Liver (tissue), 9 donors: ENCODE data around the gene STK39. TPM values are rescaled to one million over a fixed set of nuclear protein-coding genes. Genes with fewer than 3 reads are reported as not detected.

Experiments used
- DNase-seq: peaks from one replicate; pipeline ENCODE4 v3.0.0-alpha.2; 2017; ENCODE audit warnings: low spot score
- H3K27ac ChIP-seq, 2 donors: one replicate each; pipeline ENCODE4 v1.7.0; 2013; ENCODE audit warnings: inconsistent platforms in 2 of 2, low read length in 2 of 2, control low read depth in 1 of 2, low read depth in 1 of 2, mild to moderate bottlenecking in 1 of 2
- H3K27me3 ChIP-seq, 4 donors: one replicate each; pipeline versions ENCODE4 v1.6.1 to v1.7.0; 2013; ENCODE audit warnings: low read length in 3 of 4, inconsistent platforms in 1 of 4, mild to moderate bottlenecking in 1 of 4, moderate library complexity in 1 of 4; ENCODE audit not compliant: control insufficient read depth in 4 of 4, insufficient read depth in 4 of 4
- H3K36me3 ChIP-seq, 4 donors: one replicate each; pipeline versions ENCODE4 v1.6.1 to v1.7.0; 2013; ENCODE audit warnings: low read length in 3 of 4, mild to moderate bottlenecking in 3 of 4, low read depth in 1 of 4, moderate library complexity in 1 of 4; ENCODE audit not compliant: control insufficient read depth in 4 of 4, insufficient read depth in 3 of 4
- H3K4me1 ChIP-seq, 4 donors: one replicate each; pipeline versions ENCODE4 v1.6.1 to v1.7.0; 2013; ENCODE audit warnings: low read length in 3 of 4, mild to moderate bottlenecking in 3 of 4, moderate library complexity in 1 of 4; ENCODE audit not compliant: control insufficient read depth in 4 of 4, insufficient read depth in 4 of 4
- H3K4me3 ChIP-seq, 3 donors: one replicate each; pipeline versions ENCODE4 v1.6.1 to v1.7.0; 2013; ENCODE audit warnings: low read length in 3 of 3, control low read depth in 1 of 3, low read depth in 1 of 3, mild to moderate bottlenecking in 1 of 3
- H3K9ac ChIP-seq, 2 donors: one replicate each; pipeline ENCODE4 v1.7.0; 2013; ENCODE audit warnings: low read length in 2 of 2, mild to moderate bottlenecking in 2 of 2, moderate library complexity in 2 of 2, control low read depth in 1 of 2, low read depth in 1 of 2
- H3K9me3 ChIP-seq, 4 donors: one replicate each; pipeline versions ENCODE4 v1.6.1 to v1.7.0; 2013; ENCODE audit warnings: low read length in 3 of 4; ENCODE audit not compliant: control insufficient read depth in 4 of 4
- EGR1 ChIP-seq, 2 donors: IDR thresholded peaks; 2 replicates each; pipeline ENCODE4 v1.6.1; 2016 to 2018; ENCODE audit warnings: antibody characterized with exemption in 2 of 2, low read depth in 2 of 2
- FOXA1 ChIP-seq: IDR thresholded peaks from 2 replicates; pipeline ENCODE4 v1.6.1; 2016; ENCODE audit warnings: antibody characterized with exemption
- FOXA2 ChIP-seq: IDR thresholded peaks from 2 replicates; pipeline ENCODE4 v1.6.1; 2016; ENCODE audit warnings: antibody characterized with exemption
- GABPA ChIP-seq, 2 donors: IDR thresholded peaks in 1 of 2; conservative IDR thresholded peaks in 1 of 2; 2 replicates each; pipeline ENCODE4 v1.6.1; 2016; ENCODE audit warnings: antibody characterized with exemption in 2 of 2, mild to moderate bottlenecking in 1 of 2, moderate library complexity in 1 of 2
- HNF4A ChIP-seq, 2 donors: conservative IDR thresholded peaks; 2 replicates each; pipeline ENCODE4 v1.6.1; 2016; ENCODE audit warnings: antibody characterized with exemption in 2 of 2, mild to moderate bottlenecking in 2 of 2
- HNF4G ChIP-seq: IDR thresholded peaks from 2 replicates; pipeline ENCODE4 v1.6.1; 2016; ENCODE audit warnings: antibody characterized with exemption
- JUND ChIP-seq, 2 donors: IDR thresholded peaks; 2 replicates each; pipeline ENCODE4 v1.6.1; 2016; ENCODE audit warnings: antibody characterized with exemption in 2 of 2
- MAX ChIP-seq: IDR thresholded peaks from 2 replicates; pipeline ENCODE4 v1.6.1; 2016; ENCODE audit warnings: antibody characterized with exemption
- NR2F2 ChIP-seq: IDR thresholded peaks from 2 replicates; pipeline ENCODE4 v1.6.1; 2016; ENCODE audit warnings: antibody characterized with exemption
- RAD21 ChIP-seq, 2 donors: IDR thresholded peaks; 2 replicates each; pipeline ENCODE4 v1.6.1; 2016; ENCODE audit warnings: antibody characterized with exemption in 2 of 2, mild to moderate bottlenecking in 2 of 2
- REST ChIP-seq: IDR thresholded peaks from 2 replicates; pipeline ENCODE4 v1.6.1; 2016; ENCODE audit warnings: antibody characterized with exemption, mild to moderate bottlenecking
- RXRA ChIP-seq, 2 donors: IDR thresholded peaks; 2 replicates each; pipeline ENCODE4 v1.6.1; 2017 to 2018; ENCODE audit warnings: antibody characterized with exemption in 2 of 2, mild to moderate bottlenecking in 1 of 2
- SP1 ChIP-seq: IDR thresholded peaks from 2 replicates; pipeline ENCODE4 v1.6.1; 2018; ENCODE audit warnings: antibody characterized with exemption, mild to moderate bottlenecking
- TAF1 ChIP-seq: conservative IDR thresholded peaks from 2 replicates; pipeline ENCODE4 v1.6.1; 2016; ENCODE audit warnings: antibody characterized with exemption, mild to moderate bottlenecking
- YY1 ChIP-seq: IDR thresholded peaks from 2 replicates; pipeline ENCODE4 v1.6.1; 2016; ENCODE audit warnings: antibody characterized with exemption, mild to moderate bottlenecking
- WGBS: extraction: QIAGEN DNeasy Blood & Tissue Kit; methylation state at CpG from one replicate; pipeline ENCODE4 v1.1.7; 2013; 5-methylcytosine and 5-hydroxymethylcytosine counted together
- polyA plus RNA-seq, 2 donors: library from polyadenylated mRNA; stranded (reverse) in 1 of 2; unstranded in 1 of 2; fragments of 200-250 nt in 1 of 2; fragments of >200 nt in 1 of 2; fragmentation: Nextera tagmentation in 1 of 2; extraction: Ambion mirVana in 1 of 2; gene quantifications; one replicate each; pipeline versions ENCODE4 v1.2.1 to v1.2.3, GENCODE V29; 2013 to 2015
- total RNA-seq, 2 donors: library from RNA; depleted of rRNA; stranded (reverse); fragments of >200 nt; gene quantifications; one replicate each; pipeline ENCODE4 v1.2.3, GENCODE V29; 2014
- TF ChIP-seq, protein P1 (sequence below): fragments of 150-350 bp; IDR thresholded peaks from 2 replicates; pipeline ENCODE4 v1.5.1; 2017; ENCODE audit warnings: improper control_type of control experiment, low read depth, low read length; ENCODE audit not compliant: missing input control
- TF ChIP-seq, protein P2 (sequence below): IDR thresholded peaks from 2 replicates; pipeline ENCODE4 v1.6.1; 2016; ENCODE audit warnings: antibody characterized with exemption
- TF ChIP-seq, protein P3 (sequence below): IDR thresholded peaks from 2 replicates; pipeline ENCODE4 v1.6.1; 2016; ENCODE audit warnings: antibody characterized with exemption
- donor health status: healthy.
- donor health status: healthy.
- donor health status: healthy.
- donor health status: healthy.
- donor health status: healthy.

Gene STK39
- total and polyA plus RNA-seq, 4 donors = 0.29 to 1.8 (median 0.73) TPM

DNA sequence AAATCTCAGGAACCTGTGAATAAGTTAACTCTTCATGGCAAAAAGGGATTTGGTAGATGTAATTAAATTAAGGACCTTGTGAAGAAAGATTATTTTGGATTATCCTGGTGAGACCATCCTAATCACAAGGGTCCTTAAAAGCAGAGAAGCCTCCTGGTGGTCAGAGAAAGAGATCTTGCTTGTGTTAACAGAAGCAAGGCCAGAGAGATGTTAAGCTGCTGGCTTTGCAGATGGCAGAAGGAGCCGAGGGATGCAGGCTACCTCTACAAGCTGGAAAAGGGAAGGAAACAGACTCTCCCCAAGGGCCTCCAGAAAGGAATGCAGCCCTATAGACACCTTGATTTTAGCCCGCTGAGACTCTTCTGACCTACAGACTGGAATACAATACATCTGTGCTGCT, 197.0 kb downstream of the STK39 start (continued):
- TF ChIP-seq, protein P1, sequence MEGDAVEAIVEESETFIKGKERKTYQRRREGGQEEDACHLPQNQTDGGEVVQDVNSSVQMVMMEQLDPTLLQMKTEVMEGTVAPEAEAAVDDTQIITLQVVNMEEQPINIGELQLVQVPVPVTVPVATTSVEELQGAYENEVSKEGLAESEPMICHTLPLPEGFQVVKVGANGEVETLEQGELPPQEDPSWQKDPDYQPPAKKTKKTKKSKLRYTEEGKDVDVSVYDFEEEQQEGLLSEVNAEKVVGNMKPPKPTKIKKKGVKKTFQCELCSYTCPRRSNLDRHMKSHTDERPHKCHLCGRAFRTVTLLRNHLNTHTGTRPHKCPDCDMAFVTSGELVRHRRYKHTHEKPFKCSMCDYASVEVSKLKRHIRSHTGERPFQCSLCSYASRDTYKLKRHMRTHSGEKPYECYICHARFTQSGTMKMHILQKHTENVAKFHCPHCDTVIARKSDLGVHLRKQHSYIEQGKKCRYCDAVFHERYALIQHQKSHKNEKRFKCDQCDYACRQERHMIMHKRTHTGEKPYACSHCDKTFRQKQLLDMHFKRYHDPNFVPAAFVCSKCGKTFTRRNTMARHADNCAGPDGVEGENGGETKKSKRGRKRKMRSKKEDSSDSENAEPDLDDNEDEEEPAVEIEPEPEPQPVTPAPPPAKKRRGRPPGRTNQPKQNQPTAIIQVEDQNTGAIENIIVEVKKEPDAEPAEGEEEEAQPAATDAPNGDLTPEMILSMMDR = no peak
- TF ChIP-seq HNF4G = no peak
- TF ChIP-seq FOXA2 = no peak

- TF ChIP-seq NR2F2 (no peak), GABPA (IDR thresholded peaks at IDR 0.05 in 1 of 2, conservative IDR thresholded peaks at IDR 0.05 in 1 of 2) (no peak), TAF1 (no peak), FOXA2 (no peak), JUND (IDR thresholded peaks at IDR 0.05) (no peak), YY1 (no peak), HNF4A (conservative IDR thresholded peaks at IDR 0.05) (no peak), MAX (no peak), SP1 (no peak), RXRA (IDR thresholded peaks at IDR 0.05) (no peak), EGR1 (IDR thresholded peaks at IDR 0.05; ENCODE audit: low read depth in 2 of 2) (no peak), FOXA1 (no peak), HNF4G (no peak), REST (no peak), RAD21 (IDR thresholded peaks at IDR 0.05) (no peak)
- TF ChIP-seq, protein P2, sequence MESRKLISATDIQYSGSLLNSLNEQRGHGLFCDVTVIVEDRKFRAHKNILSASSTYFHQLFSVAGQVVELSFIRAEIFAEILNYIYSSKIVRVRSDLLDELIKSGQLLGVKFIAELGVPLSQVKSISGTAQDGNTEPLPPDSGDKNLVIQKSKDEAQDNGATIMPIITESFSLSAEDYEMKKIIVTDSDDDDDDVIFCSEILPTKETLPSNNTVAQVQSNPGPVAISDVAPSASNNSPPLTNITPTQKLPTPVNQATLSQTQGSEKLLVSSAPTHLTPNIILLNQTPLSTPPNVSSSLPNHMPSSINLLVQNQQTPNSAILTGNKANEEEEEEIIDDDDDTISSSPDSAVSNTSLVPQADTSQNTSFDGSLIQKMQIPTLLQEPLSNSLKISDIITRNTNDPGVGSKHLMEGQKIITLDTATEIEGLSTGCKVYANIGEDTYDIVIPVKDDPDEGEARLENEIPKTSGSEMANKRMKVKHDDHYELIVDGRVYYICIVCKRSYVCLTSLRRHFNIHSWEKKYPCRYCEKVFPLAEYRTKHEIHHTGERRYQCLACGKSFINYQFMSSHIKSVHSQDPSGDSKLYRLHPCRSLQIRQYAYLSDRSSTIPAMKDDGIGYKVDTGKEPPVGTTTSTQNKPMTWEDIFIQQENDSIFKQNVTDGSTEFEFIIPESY = no peak
- TF ChIP-seq, protein P1 = no peak
- TF ChIP-seq, protein P3, sequence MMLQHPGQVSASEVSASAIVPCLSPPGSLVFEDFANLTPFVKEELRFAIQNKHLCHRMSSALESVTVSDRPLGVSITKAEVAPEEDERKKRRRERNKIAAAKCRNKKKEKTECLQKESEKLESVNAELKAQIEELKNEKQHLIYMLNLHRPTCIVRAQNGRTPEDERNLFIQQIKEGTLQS = no peak
- peaks cover 0 to 3% (median 0%) of the 10 kb centered on the region in 4 donors for H3K4me1 ChIP-seq
- no peak overlapping the region for H3K9ac ChIP-seq
- H3K9me3 ChIP-seq = no peaks in the 10 kb centered on the region
- no peak overlapping the region for H3K4me3 ChIP-seq
- no peak for DNase-seq
- H3K27me3 ChIP-seq = no peaks in the 10 kb centered on the region
- 95% methylated on average over 2 of the region's 2 CpGs for WGBS
- H3K36me3 ChIP-seq = no peaks in the 10 kb centered on the region
- no peak overlapping the region for H3K27ac ChIP-seq
Measured at GRCh38 chr2:168049609-168050008, 197.8 kb downstream of the STK39 start.
